Occipital lobe (tissue), 3 donors: ENCODE data around the gene DYNC2LI1. TPM values are rescaled to one million over a fixed set of nuclear protein-coding genes. Genes with fewer than 3 reads are reported as not detected.

ENCODE experiments used
- DNase-seq: peaks from one replicate; lab custom pipeline; 2025; lab: John Stamatoyannopoulos, UW
- small RNA-seq: library from RNA; depleted of rRNA; stranded (forward); fragments of <200 nt; gene quantifications from one replicate; pipeline ENCODE3, GENCODE V24; 2014
- total RNA-seq: library from RNA; depleted of rRNA; stranded (reverse); fragments of >200 nt; gene quantifications from one replicate; pipeline ENCODE4 v1.2.3, GENCODE V29; 2014

Gene DYNC2LI1
- total RNA-seq, 1 donor from 2014 or later = 41.5 TPM

DNA sequence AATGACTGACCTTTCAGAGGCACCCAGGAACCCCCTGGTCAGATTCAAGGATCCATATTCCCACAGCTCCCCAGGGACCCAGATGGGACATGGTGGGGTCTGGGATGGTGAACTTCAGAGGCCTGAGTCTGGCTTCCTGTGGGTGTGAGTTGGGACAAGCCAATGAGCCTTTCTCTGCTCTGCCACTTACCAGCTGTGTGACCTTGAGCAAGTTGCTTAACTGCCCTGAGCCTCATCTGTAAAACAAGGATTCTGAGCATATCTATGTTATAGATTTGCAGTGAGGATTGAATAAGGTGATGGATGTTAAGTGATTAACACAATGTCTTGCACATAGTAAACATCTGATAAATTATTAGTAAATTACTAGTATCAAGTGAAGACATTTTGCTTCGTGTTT, 71.3 kb downstream of the DYNC2LI1 start:
- DNase-seq = no peak

GRCh38 chr2:43846140-43846793, 72.4 kb downstream of the DYNC2LI1 start:
- no peak for DNase-seq

- DNase-seq = no peak
Measured at GRCh38 chr2:43848214-43848613, 74.4 kb downstream of the DYNC2LI1 start.

GRCh38 chr2:43851011-43851980, 77.5 kb downstream of the DYNC2LI1 start:
- DNase-seq = no peak

GRCh38 chr2:43852196-43852730, 78.4 kb downstream of the DYNC2LI1 start:
- DNase-seq = no peak

- no peak for DNase-seq
Measured at GRCh38 chr2:43853141-43854081, 79.6 kb downstream of the DYNC2LI1 start.

DNA sequence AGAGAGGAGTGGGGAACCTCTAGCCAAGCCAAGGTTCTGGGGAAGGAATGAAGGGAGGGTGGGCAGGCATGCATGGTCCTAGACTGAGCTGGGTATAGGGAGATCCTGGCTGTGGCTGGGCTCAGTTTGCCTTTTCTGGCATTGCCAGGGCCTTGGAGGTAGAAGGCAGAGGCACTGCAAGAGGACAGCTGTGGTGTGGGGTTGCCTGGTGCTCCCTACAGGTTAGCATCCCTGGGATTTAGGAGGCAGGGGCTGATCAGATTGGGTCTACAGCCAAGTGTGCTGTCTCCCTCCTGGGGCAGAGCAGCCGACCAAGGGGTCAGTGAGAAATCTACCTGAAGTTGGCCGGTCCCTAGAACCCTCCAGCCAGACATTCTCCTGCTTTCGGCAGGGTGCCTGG, 80.8 kb downstream of the DYNC2LI1 start:
- DNase-seq = no peak

GRCh38 chr2:43855292-43855691, 81.5 kb downstream of the DYNC2LI1 start:
- no peak for DNase-seq

Small RNA genes lying within 50 kb of the gene (small RNA-seq; reads per million reads assigned to genes)
- gene RN7SKP66 = not detected

Other genes starting within 250 kb of the DYNC2LI1 start
- gene THADA, start 178.0 kb upstream of the DYNC2LI1 start, total RNA-seq = 40.9 TPM
- 8.4 TPM for gene PLEKHH2, start 136.8 kb upstream of the DYNC2LI1 start, total RNA-seq
- gene C1GALT1C1L, start 97.6 kb upstream of the DYNC2LI1 start, total RNA-seq = not detected
- gene ABCG5, start 64.8 kb downstream of the DYNC2LI1 start, total RNA-seq = under 0.01 TPM
- gene ABCG8, start 64.9 kb downstream of the DYNC2LI1 start, total RNA-seq = 0.31 TPM
- 108 TPM for gene LRPPRC, start 221.9 kb downstream of the DYNC2LI1 start, total RNA-seq